ENCODE data around the gene PPP1R12C. TPM values are rescaled to one million over a fixed set of nuclear protein-coding genes. Genes with fewer than 3 reads are reported as not detected.

PPP1R12C gene
- total RNA-seq, 2 donors from 2014 or later, result 207 to 252 TPM

Small RNAs within 50 kb of the gene (microRNA-seq; reads per million reads assigned to microRNA genes)
- 0 reads per million in 2 donors for gene MIR7975 (ENCODE audit: borderline microRNAs expressed in 2 of 2)

Other genes with a start within 250 kb of the PPP1R12C start
- gene FCAR, start 243.4 kb downstream of the PPP1R12C start, total RNA-seq, result 1 to 10 TPM; 2.0 to 5.8 TPM
- under 1 TPM in 1 of 2 donors, not detected in 1; 0.29 TPM for gene NCR1, start 211.5 kb downstream of the PPP1R12C start, total RNA-seq
- gene NLRP7, start 170.1 kb downstream of the PPP1R12C start, total RNA-seq, result not detected
- 1 to 10 TPM in 1 of 2 donors, under 1 TPM in 1; 0.29 to 3.0 TPM for gene NLRP2, start 151.3 kb downstream of the PPP1R12C start, total RNA-seq
- under 1 TPM in 1 of 2 donors, not detected in 1; 0.19 TPM for gene GP6, start 79.4 kb downstream of the PPP1R12C start, total RNA-seq
- gene RDH13, start 54.5 kb downstream of the PPP1R12C start, total RNA-seq, result 1 to 10 TPM; 7.8 to 8.1 TPM
- 1 to 10 TPM in 1 of 2 donors, under 1 TPM in 1; 0.38 to 2.1 TPM for gene EPS8L1, start 41.8 kb downstream of the PPP1R12C start, total RNA-seq
- gene TNNT1, start 31.6 kb upstream of the PPP1R12C start, total RNA-seq, result not detected
- gene TNNI3, start 40.1 kb upstream of the PPP1R12C start, total RNA-seq, result not detected
- gene DNAAF3, start 49.0 kb upstream of the PPP1R12C start, total RNA-seq, result not detected
- not detected for gene SYT5, start 62.7 kb upstream of the PPP1R12C start, total RNA-seq
- gene PTPRH, start 91.9 kb upstream of the PPP1R12C start, total RNA-seq, result 1 to 10 TPM in 1 of 2 donors, under 1 TPM in 1; 0.81 to 1.6 TPM
- 1 to 10 TPM; 1.6 to 1.7 TPM for gene TMEM86B, start 111.1 kb upstream of the PPP1R12C start, total RNA-seq
- 10 to 100 TPM; 40.6 to 46.0 TPM for gene PPP6R1, start 141.4 kb upstream of the PPP1R12C start, total RNA-seq
- gene HSPBP1, start 162.5 kb upstream of the PPP1R12C start, total RNA-seq, result 10 to 100 TPM; 19.8 to 20.1 TPM
- 1 to 10 TPM; 7.2 to 9.2 TPM for gene BRSK1, start 166.4 kb upstream of the PPP1R12C start, total RNA-seq
- 1 to 10 TPM; 1.9 to 5.4 TPM for gene TMEM150B, start 207.7 kb upstream of the PPP1R12C start, total RNA-seq
- gene KMT5C, start 222.2 kb upstream of the PPP1R12C start, total RNA-seq, result 1 to 10 TPM; 3.9 to 6.3 TPM
- gene COX6B2, start 237.1 kb upstream of the PPP1R12C start, total RNA-seq, result 1 to 10 TPM in 1 of 2 donors, not detected in 1; 1.3 TPM
- gene GARIN5B, start 245.6 kb upstream of the PPP1R12C start, total RNA-seq, result not detected